Astrocyte of the spinal cord (primary cell): ENCODE data around the gene SEPTIN3.

ENCODE experiments used
- DNase-seq: peaks from one replicate; pipeline ENCODE4 v3.0.0; 2011; ENCODE audit warnings: low read depth, low spot score
- H3K4me3 ChIP-seq: 2 replicates; pipeline ENCODE4 v1.5.1; 2011; ENCODE audit warnings: low read depth, mild to moderate bottlenecking, low read length, moderate library complexity
- CTCF ChIP-seq: IDR thresholded peaks from 2 replicates; pipeline ENCODE4 v1.5.1; 2012; ENCODE audit warnings: low read depth, mild to moderate bottlenecking, low read length, inconsistent platforms
- in situ Hi-C: cut with HindIII; loops from 2 replicates; pipeline ENCODE4 v1.10.0; 2017; ENCODE audit warnings: low sequenced_read_pairs

SEPTIN3 gene

GRCh38 chr22:42010778-42011177, 41.5 kb downstream of the SEPTIN3 start:
- no peak for DNase-seq
- in situ Hi-C loops = no loop called here
- no peak for TF ChIP-seq CTCF
- H3K4me3 ChIP-seq = no peak overlapping the region

DNA sequence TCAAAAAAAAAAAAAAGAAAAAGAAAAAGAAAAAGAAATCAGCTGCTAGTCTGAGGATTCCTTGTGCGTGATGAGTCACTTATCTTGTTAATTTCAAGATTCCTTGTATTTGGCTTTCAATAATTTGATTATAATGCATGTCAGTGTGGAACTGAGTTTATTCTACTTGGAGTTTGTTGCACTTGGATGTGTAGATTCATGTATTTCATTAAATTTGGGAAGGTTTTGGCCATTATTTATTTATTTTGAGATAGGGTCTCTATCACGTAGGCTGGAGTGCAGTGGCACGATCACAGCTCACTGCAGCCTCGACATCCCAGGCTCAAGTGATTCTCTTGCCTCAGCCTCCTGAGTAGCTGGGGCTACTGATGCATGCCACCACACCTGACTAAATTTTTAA, 44.1 kb downstream of the SEPTIN3 start:
- in situ Hi-C loops = no loop called here

DNA sequence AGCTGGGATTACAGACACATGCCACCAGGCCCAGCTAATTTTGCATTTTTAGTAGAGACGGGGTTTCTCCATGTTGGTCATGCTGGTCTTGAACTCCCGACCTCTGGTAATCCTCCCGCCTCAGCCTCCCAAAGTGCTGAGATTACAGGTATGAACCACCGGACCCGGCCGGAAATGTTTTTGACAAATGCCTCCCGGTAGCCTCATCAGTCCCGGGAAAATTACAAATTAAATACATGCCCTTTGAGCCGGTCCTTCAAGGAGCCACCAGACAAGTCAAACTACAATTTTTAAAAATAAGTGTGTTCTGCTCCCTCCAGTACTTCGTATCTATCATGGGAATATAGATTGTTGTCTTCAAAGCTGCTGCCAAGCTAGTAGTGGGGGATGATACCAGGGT, 46.9 kb downstream of the SEPTIN3 start:
- H3K4me3 ChIP-seq = no peak overlapping the region
- no peak for TF ChIP-seq CTCF
- no peak for DNase-seq
- in situ Hi-C loops = no loop called here

More for the DNA sequence above, 44.1 kb downstream of the SEPTIN3 start:
- H3K4me3 ChIP-seq = no peak overlapping the region
- DNase-seq = no peak
- TF ChIP-seq CTCF = no peak

DNA sequence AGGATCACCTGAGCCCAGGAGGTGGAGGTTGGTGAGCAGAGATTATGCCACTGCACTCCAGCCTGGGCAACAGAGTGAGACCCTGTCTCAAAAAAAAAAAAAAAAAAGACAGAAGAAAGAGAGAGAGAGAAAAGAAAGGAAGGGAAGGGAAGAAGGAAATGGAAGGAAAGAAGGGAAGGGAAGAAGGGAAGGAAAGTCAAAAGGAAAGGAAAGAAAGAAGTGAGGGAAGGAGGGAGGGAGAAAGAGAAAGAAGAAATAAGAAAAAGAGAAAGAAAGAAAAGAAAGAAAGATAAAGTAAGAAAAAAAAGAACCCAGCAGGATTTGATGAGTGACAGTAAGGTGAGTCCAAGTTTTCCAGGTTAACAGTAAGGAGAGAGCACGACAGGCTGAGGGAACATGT, 49.0 kb downstream of the SEPTIN3 start:
- in situ Hi-C loops = no loop called here
- H3K4me3 ChIP-seq = no peak overlapping the region
- no peak for TF ChIP-seq CTCF
- no peak for DNase-seq
